ENCODE data around the gene VPS13C. TPM values are rescaled to one million over a fixed set of nuclear protein-coding genes. Genes with fewer than 3 reads are reported as not detected.

The VPS13C gene
- total and polyA plus RNA-seq, 2 experiments from 2014 or later: 10.2 to 20.5 TPM

DNA sequence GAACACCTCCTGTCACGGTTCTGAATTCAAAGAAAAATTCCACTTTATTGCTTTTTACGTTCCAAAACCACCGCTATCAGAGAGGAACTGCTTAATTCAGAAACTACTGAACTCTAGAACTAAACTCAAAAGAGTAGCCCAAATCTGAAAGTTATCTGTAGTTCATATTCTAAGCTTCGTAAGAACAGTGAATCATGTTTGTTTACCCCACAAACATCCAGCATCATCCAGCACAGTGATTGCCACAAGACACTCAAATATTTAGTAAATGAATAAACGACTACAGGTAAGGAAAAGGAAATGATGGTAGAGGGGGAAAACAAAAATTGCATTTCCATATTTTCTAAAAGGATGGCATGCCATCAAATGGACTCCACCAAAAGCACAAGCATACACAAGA lies 32.3 kb downstream of the VPS13C start (continued):
- TF ChIP-seq ZNF462 (CRISPR knock-in tag; IDR thresholded peaks at IDR 0.05) (no peak), ZNF114 (CRISPR knock-in tag; IDR thresholded peaks at IDR 0.05) (no peak), NANOG (IDR thresholded peaks at IDR 0.05; ENCODE audit: borderline replicate concordance) (no peak), EZH2phosphoT487 (IDR thresholded peaks at IDR 0.05; ENCODE audit: unreplicated experiment) (no peak)
- TF ChIP-seq, protein P1, sequence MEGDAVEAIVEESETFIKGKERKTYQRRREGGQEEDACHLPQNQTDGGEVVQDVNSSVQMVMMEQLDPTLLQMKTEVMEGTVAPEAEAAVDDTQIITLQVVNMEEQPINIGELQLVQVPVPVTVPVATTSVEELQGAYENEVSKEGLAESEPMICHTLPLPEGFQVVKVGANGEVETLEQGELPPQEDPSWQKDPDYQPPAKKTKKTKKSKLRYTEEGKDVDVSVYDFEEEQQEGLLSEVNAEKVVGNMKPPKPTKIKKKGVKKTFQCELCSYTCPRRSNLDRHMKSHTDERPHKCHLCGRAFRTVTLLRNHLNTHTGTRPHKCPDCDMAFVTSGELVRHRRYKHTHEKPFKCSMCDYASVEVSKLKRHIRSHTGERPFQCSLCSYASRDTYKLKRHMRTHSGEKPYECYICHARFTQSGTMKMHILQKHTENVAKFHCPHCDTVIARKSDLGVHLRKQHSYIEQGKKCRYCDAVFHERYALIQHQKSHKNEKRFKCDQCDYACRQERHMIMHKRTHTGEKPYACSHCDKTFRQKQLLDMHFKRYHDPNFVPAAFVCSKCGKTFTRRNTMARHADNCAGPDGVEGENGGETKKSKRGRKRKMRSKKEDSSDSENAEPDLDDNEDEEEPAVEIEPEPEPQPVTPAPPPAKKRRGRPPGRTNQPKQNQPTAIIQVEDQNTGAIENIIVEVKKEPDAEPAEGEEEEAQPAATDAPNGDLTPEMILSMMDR (conservative IDR thresholded peaks at IDR 0.05; ENCODE audit: low read depth in 2 of 2): no peak

DNA sequence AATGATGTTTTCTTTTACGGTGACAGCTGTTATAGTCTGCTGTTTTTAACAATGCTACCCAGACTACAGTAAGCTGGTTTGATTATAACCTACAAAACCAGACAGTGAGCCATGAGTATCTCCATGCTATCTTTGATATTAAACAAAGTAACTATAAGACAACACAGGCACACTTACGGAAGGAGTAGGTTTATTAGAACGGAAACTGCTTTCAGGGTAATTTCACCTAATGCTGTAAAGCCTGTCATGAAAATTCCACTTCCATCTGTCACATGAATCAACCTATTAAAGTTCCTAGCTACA lies 33.0 kb downstream of the VPS13C start:
- H3K9me2 ChIP-seq (ENCODE audit: insufficient read depth): no peaks in the 10 kb centered on the region
- no peak for ATAC-seq
- no peaks in the 10 kb centered on the region for H4K20me1 ChIP-seq (replicated peaks; ENCODE audit: insufficient read depth)
- no peaks in the 10 kb centered on the region for H3K36me3 ChIP-seq (ENCODE audit: insufficient read depth)
- Mint-ChIP-seq H3K4me3 (no peak overlapping the region), H3K4me1 (no peaks in the 10 kb centered on the region), H3K36me3 (ENCODE audit: low read depth) (no peaks in the 10 kb centered on the region), H3K9me3 (no peaks in the 10 kb centered on the region), H3K27me3 (ENCODE audit: insufficient read depth, low read depth, poor library complexity) (no peaks in the 10 kb centered on the region), H3K27ac (no peak overlapping the region)
- H2AFZ ChIP-seq: no peak overlapping the region
- DNase-seq (ENCODE audit: low spot score): no peak
- H3K27ac ChIP-seq (ENCODE audit: low read depth): no peak overlapping the region
- no peaks in the 10 kb centered on the region for H3F3A ChIP-seq (replicated peaks; ENCODE audit: low read depth)
- no peak overlapping the region for H3K4me2 ChIP-seq
- H3K4me3 ChIP-seq: no peak overlapping the region
- H3K27me3 ChIP-seq (ENCODE audit: insufficient read depth): no peaks in the 10 kb centered on the region
- H3K79me2 ChIP-seq (replicated peaks; ENCODE audit: insufficient read depth): no peaks in the 10 kb centered on the region
- H3K4me1 ChIP-seq (ENCODE audit: insufficient read depth): no peaks in the 10 kb centered on the region
- no peak for TF ChIP-seq ZNF331 (CRISPR knock-in tag; IDR thresholded peaks at IDR 0.05; ENCODE audit: low read depth)
- TF ChIP-seq EZH2 (IDR thresholded peaks at IDR 0.05; ENCODE audit: low read depth, unreplicated experiment): no peak
- TF ChIP-seq ZNF462 (CRISPR knock-in tag; IDR thresholded peaks at IDR 0.05): no peak
- TF ChIP-seq EZH2phosphoT487 (IDR thresholded peaks at IDR 0.05; ENCODE audit: unreplicated experiment): no peak

Data from GM23338 (cell line).